Measurements from ENCODE around the gene TMEM270. TPM values are rescaled to one million over a fixed set of nuclear protein-coding genes. Genes with fewer than 3 reads are reported as not detected.
A peak's percentile ranks its signal among the peaks of the same experiment; 100 is the strongest.

Gene TMEM270
- total RNA-seq, 1 donor from 2014 or later: not detected

- Mint-ChIP-seq H3K4me1 (no peaks in the 10 kb centered on the region), H3K36me3 (no peaks in the 10 kb centered on the region), H3K27me3 (ENCODE audit: low read depth) (peaks cover 13% of the 10 kb centered on the region), H3K27ac (no peak overlapping the region), H3K9me3 (no peaks in the 10 kb centered on the region), H3K4me3 (no peak overlapping the region)
- no peak for TF ChIP-seq CTCF (IDR thresholded peaks at IDR 0.05; ENCODE audit: unreplicated experiment)
- DNase-seq (ENCODE audit: low spot score in 2 of 2, unreplicated experiment in 2 of 2): no peak
Measured at GRCh38 chr7:73861305-73861704, 346 bp downstream of the TMEM270 start.

GRCh38 chr7:73864981-73865711 lies 4.2 kb downstream of the TMEM270 start:
- H3K4me3 Mint-ChIP-seq: no peak overlapping the region
- no peaks in the 10 kb centered on the region for H3K36me3 Mint-ChIP-seq
- no peak for TF ChIP-seq CTCF (IDR thresholded peaks at IDR 0.05; ENCODE audit: unreplicated experiment)
- no peaks in the 10 kb centered on the region for H3K9me3 Mint-ChIP-seq
- peaks cover 5% of the 10 kb centered on the region for H3K4me1 Mint-ChIP-seq
- DNase-seq (ENCODE audit: low spot score in 2 of 2, unreplicated experiment in 2 of 2): no peak
- no peak overlapping the region for H3K27ac Mint-ChIP-seq
- no peaks in the 10 kb centered on the region for H3K27me3 Mint-ChIP-seq (ENCODE audit: low read depth)

GRCh38 chr7:73865738-73866445 lies 4.9 kb downstream of the TMEM270 start:
- peaks cover 8% of the 10 kb centered on the region for H3K4me1 Mint-ChIP-seq
- H3K4me3 Mint-ChIP-seq: no peak overlapping the region
- no peak for TF ChIP-seq CTCF (IDR thresholded peaks at IDR 0.05; ENCODE audit: unreplicated experiment)
- no peak overlapping the region for H3K27ac Mint-ChIP-seq
- H3K36me3 Mint-ChIP-seq: no peaks in the 10 kb centered on the region
- peak in 1 of 2 experiments; percentile 56 for DNase-seq (ENCODE audit: low spot score in 2 of 2, unreplicated experiment in 2 of 2)
- no peaks in the 10 kb centered on the region for H3K9me3 Mint-ChIP-seq
- H3K27me3 Mint-ChIP-seq (ENCODE audit: low read depth): no peaks in the 10 kb centered on the region

- Mint-ChIP-seq H3K27me3 (ENCODE audit: low read depth) (no peaks in the 10 kb centered on the region), H3K4me3 (no peak overlapping the region), H3K9me3 (no peaks in the 10 kb centered on the region), H3K27ac (no peak overlapping the region), H3K4me1 (peaks cover 11% of the 10 kb centered on the region), H3K36me3 (no peaks in the 10 kb centered on the region)
- no peak for TF ChIP-seq CTCF (IDR thresholded peaks at IDR 0.05; ENCODE audit: unreplicated experiment)
- DNase-seq (ENCODE audit: low spot score in 2 of 2, unreplicated experiment in 2 of 2): no peak
Measured at GRCh38 chr7:73866446-73866767, 5.4 kb downstream of the TMEM270 start.

- DNase-seq (ENCODE audit: low spot score in 2 of 2, unreplicated experiment in 2 of 2): no peak
- Mint-ChIP-seq H3K36me3 (no peaks in the 10 kb centered on the region), H3K27me3 (ENCODE audit: low read depth) (no peaks in the 10 kb centered on the region), H3K9me3 (no peaks in the 10 kb centered on the region), H3K27ac (no peak overlapping the region), H3K4me1 (peaks cover 12% of the 10 kb centered on the region), H3K4me3 (no peak overlapping the region)
- no peak for TF ChIP-seq CTCF (IDR thresholded peaks at IDR 0.05; ENCODE audit: unreplicated experiment)
Measured at GRCh38 chr7:73869011-73869798, 8.2 kb downstream of the TMEM270 start.

All from mesothelial cell of epicardium (in vitro differentiated cells).